B cell (primary cell): ENCODE measurements around the gene ADH4. TPM values are rescaled to one million over a fixed set of nuclear protein-coding genes. Genes with fewer than 3 reads are reported as not detected.
"Not testable (repeated sequence)": the region's sequence is repeated elsewhere in the genome, so short reads cannot be mapped to it uniquely, and the experiment has no call there.

ENCODE experiments used
- ATAC-seq: fragments of 200-7000 bp; cut with Tn5 transposase; one replicate; pipeline ENCODE4 v1.10.0; 2021; ENCODE audit warnings: low read depth, mild to moderate bottlenecking, moderate number of reproducible peaks, moderate library complexity
- CTCF ChIA-PET: fragments of 350-600 bp; sonication (Branson Sonifier 250); formaldehyde crosslinking; loops from one replicate; lab custom pipeline; 2021; ENCODE audit warnings: antibody characterized with exemption, inconsistent platforms; lab: Charles Lee
- POLR2A ChIA-PET: fragments of 350-600 bp; sonication (Branson Sonifier 250); formaldehyde crosslinking; loops from one replicate; lab custom pipeline; 2021; ENCODE audit warnings: antibody characterized with exemption; lab: Charles Lee
- DNase-seq: peaks from one replicate; pipeline ENCODE4 v3.0.0; 2013
- H2AFZ ChIP-seq: 2 replicates; pipeline ENCODE4 v1.6.1; 2012; ENCODE audit warnings: mild to moderate bottlenecking, low read depth, low read length; ENCODE audit not compliant: insufficient read depth, poor library complexity, severe bottlenecking
- H3K27ac ChIP-seq, 2 donors: 1 replicate in 1 of 2; 2 replicates in 1 of 2; pipeline ENCODE4 v1.5.1; 2012 to 2013; ENCODE audit warnings: low read length in 2 of 2, mild to moderate bottlenecking in 2 of 2, moderate library complexity in 1 of 2
- H3K27me3 ChIP-seq, 4 experiments: fragments of 200-600 bp in 1 of 4; sonication (generic) in 1 of 4; replicated peaks in 1 of 4; 1 replicate in 2 of 4; 2 replicates in 2 of 4; pipeline versions ENCODE4 v1.6.1 to v1.7.0; 2013 to 2016; ENCODE audit warnings: low read length in 3 of 4, mild to moderate bottlenecking in 2 of 4, mixed read lengths in 1 of 4, moderate library complexity in 1 of 4; ENCODE audit not compliant: insufficient read depth in 4 of 4, control insufficient read depth in 3 of 4; ENCODE audit errors: control extremely low read depth in 1 of 4
- H3K36me3 ChIP-seq, 2 experiments: replicated peaks in 1 of 2; 1 replicate in 1 of 2; 2 replicates in 1 of 2; pipeline versions ENCODE4 v1.6.1 to v1.7.1; 2013; ENCODE audit warnings: low read length in 1 of 2; ENCODE audit not compliant: insufficient read depth in 2 of 2, control insufficient read depth in 1 of 2; ENCODE audit errors: control extremely low read depth in 1 of 2, extremely low read depth in 1 of 2
- H3K4me1 ChIP-seq, 2 donors: fragments of 200-600 bp in 1 of 2; sonication (generic) in 1 of 2; 1 replicate in 1 of 2; 2 replicates in 1 of 2; pipeline versions ENCODE4 v1.5.1 to v1.6.1; 2013 to 2017; ENCODE audit warnings: low read length in 2 of 2; ENCODE audit not compliant: control insufficient read depth in 2 of 2, insufficient read depth in 2 of 2
- H3K4me2 ChIP-seq: replicated peaks from 2 replicates; pipeline ENCODE3; 2012; ENCODE audit warnings: mild to moderate bottlenecking, low read depth, low read length; ENCODE audit not compliant: poor library complexity, severe bottlenecking
- H3K4me3 ChIP-seq, 5 experiments: fragments of 200-600 bp in 1 of 5; sonication (generic) in 1 of 5; 1 replicate in 3 of 5; 2 replicates in 2 of 5; pipeline versions ENCODE4 v1.5.1 to v1.7.0; 2011 to 2016; ENCODE audit warnings: low read length in 4 of 5, mild to moderate bottlenecking in 4 of 5, low read depth in 2 of 5, control low read depth in 1 of 5, moderate library complexity in 1 of 5; ENCODE audit not compliant: insufficient read depth in 1 of 5; ENCODE audit errors: control extremely low read depth in 1 of 5, extremely low read depth in 1 of 5
- H3K79me2 ChIP-seq: fragments of 200-600 bp; sonication (generic); one replicate; pipeline ENCODE4 v1.6.0; 2016; ENCODE audit warnings: low read length; ENCODE audit not compliant: control insufficient read depth, insufficient read depth
- H3K9ac ChIP-seq: fragments of 200-600 bp; sonication (generic); 2 replicates; pipeline ENCODE4 v1.6.1; 2017; ENCODE audit warnings: mild to moderate bottlenecking, low read length, moderate library complexity
- H3K9me3 ChIP-seq, 3 donors: one replicate each; pipeline versions ENCODE4 v1.6.1 to v1.7.1; 2013; ENCODE audit warnings: low read length in 2 of 3; ENCODE audit not compliant: control insufficient read depth in 2 of 3, insufficient read depth in 1 of 3; ENCODE audit errors: control extremely low read depth in 1 of 3
- H4K20me1 ChIP-seq: 2 replicates; pipeline ENCODE4 v1.6.0; 2012; ENCODE audit warnings: mild to moderate bottlenecking, low read length; ENCODE audit not compliant: insufficient read depth, control insufficient read depth, poor library complexity, severe bottlenecking
- H3K27ac Mint-ChIP-seq: one replicate; pipeline ENCODE4 v1.8.0; 2021; ENCODE audit warnings: mixed read lengths
- H3K27me3 Mint-ChIP-seq: one replicate; pipeline ENCODE4 v1.8.0; 2021; ENCODE audit warnings: mixed read lengths
- H3K4me1 Mint-ChIP-seq: one replicate; pipeline ENCODE4 v1.8.0; 2021; ENCODE audit warnings: mixed read lengths
- H3K4me3 Mint-ChIP-seq: one replicate; pipeline ENCODE4 v1.8.0; 2021; ENCODE audit warnings: mixed read lengths
- H3K9me3 Mint-ChIP-seq: one replicate; pipeline ENCODE4 v1.8.0; 2022; ENCODE audit warnings: mixed read lengths; ENCODE audit not compliant: insufficient read depth
- CTCF ChIP-seq: fragments of 200-600 bp; IDR thresholded peaks from one replicate; pipeline ENCODE4 v1.8.0; 2022; ENCODE audit warnings: antibody characterized with exemption, mild to moderate bottlenecking
- EZH2 ChIP-seq: IDR thresholded peaks from 2 replicates; pipeline ENCODE4 v1.6.1; 2012; ENCODE audit warnings: borderline replicate concordance, low read depth, mild to moderate bottlenecking, moderate library complexity, low read length; ENCODE audit not compliant: insufficient read depth, poor library complexity, severe bottlenecking
- whole genome bisulfite sequencing: methylation state at CpG from one replicate; pipeline ENCODE4 v1.1.5; 2013; ENCODE audit warnings: missing lambda C conversion rate; ENCODE audit not compliant: insufficient coverage; 5-methylcytosine and 5-hydroxymethylcytosine counted together
- intact Hi-C: fragments of 100-400 bp; cut with micrococcal nuclease; formaldehyde crosslinking; loops from one replicate; pipeline ENCODE4 v1.10.0; 2022
- polyA plus RNA-seq: library from polyadenylated mRNA; depleted of rRNA; stranded (reverse); fragments of >200 nt; gene quantifications from 2 replicates; pipeline ENCODE4 v1.2.3, GENCODE V29; 2012
- total RNA-seq, 2 donors: library from RNA; stranded (reverse); fragments of 120-200 nt in 1 of 2; gene quantifications; 1 replicate in 1 of 2; 2 replicates in 1 of 2; pipeline versions ENCODE4 v1.2.3 to v1.2.4, GENCODE V29; 2013 to 2022

ADH4 gene
- total and polyA plus RNA-seq, 2 donors (not counting 1 experiment from before 2014, with no cell fraction given): not detected

- Histone ChIP-seq H3K4me3 (no peak overlapping the region), H3K79me2 (no peaks in the 10 kb centered on the region), H3K9me3 (no peaks in the 10 kb centered on the region), H3K9ac (no peak overlapping the region), H3K27ac (no peak overlapping the region), H3K4me1 (no peaks in the 10 kb centered on the region), H3K4me2 (no peak overlapping the region), H4K20me1 (no peaks in the 10 kb centered on the region), H3K36me3 (no peaks in the 10 kb centered on the region), H3K27me3 (no peaks in the 10 kb centered on the region), H2AFZ (no peak overlapping the region)
- ChIA-PET CTCF (interaction anchor here (0.6 to 1.0 kb wide), 2 partner anchors 107 to 939 kb away, joined by 3 read pairs; partner anchors contain the start of gene METAP1), POLR2A (no interaction called here)
- DNase-seq (no peak), ATAC-seq (no peak)
- intact Hi-C loops: no loop called here
- Mint-ChIP-seq H3K27ac (no peak overlapping the region), H3K4me3 (no peak overlapping the region), H3K9me3 (no peaks in the 10 kb centered on the region), H3K4me1 (no peaks in the 10 kb centered on the region), H3K27me3 (no peaks in the 10 kb centered on the region)
- 100% methylated on average over 2 of the region's 2 CpGs for WGBS
- TF ChIP-seq CTCF (no peak), EZH2 (no peak)
These were observed 41.5 kb downstream of the ADH4 start for GRCh38 chr4:99102634-99103033.

GRCh38 chr4:99100876-99101275 lies 43.2 kb downstream of the ADH4 start:
- Mint-ChIP-seq H3K4me3 (no peak overlapping the region), H3K9me3 (no peaks in the 10 kb centered on the region), H3K4me1 (no peaks in the 10 kb centered on the region), H3K27ac (no peak overlapping the region), H3K27me3 (no peaks in the 10 kb centered on the region)
- no peaks in the 10 kb centered on the region for H3K27me3 ChIP-seq
- no peak overlapping the region for H2AFZ ChIP-seq
- no peak overlapping the region for H3K4me2 ChIP-seq
- ChIA-PET CTCF (no interaction called here), POLR2A (no interaction called here)
- no peak overlapping the region for H3K4me3 ChIP-seq
- no peaks in the 10 kb centered on the region for H4K20me1 ChIP-seq
- no peak overlapping the region for H3K27ac ChIP-seq
- no peak for ATAC-seq
- no CpG with 5 or more reads among the region's 1 CpG for WGBS
- TF ChIP-seq CTCF (no peak), EZH2 (no peak)
- no peaks in the 10 kb centered on the region for H3K4me1 ChIP-seq
- H3K36me3 ChIP-seq: no peaks in the 10 kb centered on the region
- intact Hi-C loops: no loop called here
- H3K9me3 ChIP-seq: no peaks in the 10 kb centered on the region
- H3K79me2 ChIP-seq: no peaks in the 10 kb centered on the region
- DNase-seq: no peak
- no peak overlapping the region for H3K9ac ChIP-seq

GRCh38 chr4:99099814-99100213 lies 44.3 kb downstream of the ADH4 start:
- H3K4me1 ChIP-seq, H3K27ac ChIP-seq, DNase-seq, H3K9me3 Mint-ChIP-seq, H3K27ac Mint-ChIP-seq, H3K4me2 ChIP-seq, intact Hi-C loops, H3K9ac ChIP-seq, H3K27me3 Mint-ChIP-seq, H3K4me3 ChIP-seq, H3K27me3 ChIP-seq, ATAC-seq, H3K4me1 Mint-ChIP-seq, H3K79me2 ChIP-seq, POLR2A ChIA-PET, H3K4me3 Mint-ChIP-seq, CTCF ChIA-PET, H4K20me1 ChIP-seq, H3K36me3 ChIP-seq, H2AFZ ChIP-seq, H3K9me3 ChIP-seq: not testable (repeated sequence)
- WGBS: 100% methylated on average over 3 of the region's 5 CpGs
